Measurements from ENCODE around the gene FBXL13. TPM values are rescaled to one million over a fixed set of nuclear protein-coding genes. Genes with fewer than 3 reads are reported as not detected.

Gene FBXL13
- total and polyA plus RNA-seq, 2 of the 8 experiments (the other 6 are each of a cell fraction or from before 2014, with no cell fraction given) = 1.2 to 2.8 TPM

DNA sequence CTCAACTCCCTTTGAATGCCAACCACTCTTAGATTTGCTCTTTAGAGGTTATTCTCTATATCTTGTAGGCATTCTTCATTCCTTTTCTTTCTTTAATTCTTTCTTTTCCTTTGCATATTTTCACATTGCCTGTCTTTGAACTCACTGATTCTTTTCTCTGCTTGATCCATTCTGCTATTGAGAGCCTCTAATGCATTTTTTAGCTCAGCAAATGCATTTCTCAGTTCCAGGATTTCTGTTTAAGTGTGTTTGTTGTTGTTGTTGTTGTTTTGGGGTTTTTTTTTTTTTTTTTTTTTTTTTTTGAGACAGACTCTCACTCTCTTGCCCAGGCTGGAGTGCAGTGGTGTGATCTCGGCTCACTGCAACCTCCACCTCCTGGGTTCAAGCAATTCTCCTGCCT is 71.6 kb downstream of the FBXL13 start:
- H3K36me3 ChIP-seq (ENCODE audit: control insufficient read depth in 2 of 4, insufficient read depth in 4 of 4, low read length in 3 of 4) = no peaks in the 10 kb centered on the region
- no peaks in the 10 kb centered on the region for H3K23me2 ChIP-seq (ENCODE audit: low read depth, low read length)
- ChIA-PET POLR2A (ENCODE audit: partially characterized antibody) (no interaction called here), CTCF (ENCODE audit: partially characterized antibody) (no interaction called here)
- no peak overlapping the region for H3K9ac ChIP-seq (replicated peaks in 1 of 4; ENCODE audit: extremely low read depth in 1 of 4, low read depth in 3 of 4, low read length in 3 of 4)
- H4K91ac ChIP-seq (replicated peaks; ENCODE audit: insufficient read length, low read length) = no peak overlapping the region
- no peak overlapping the region for H2BK20ac ChIP-seq (ENCODE audit: low read length)
- no peak overlapping the region for H2BK120ac ChIP-seq (replicated peaks; ENCODE audit: low read depth, low read length)
- no peak overlapping the region for H3K18ac ChIP-seq (ENCODE audit: extremely low read depth, low read length)
- H3K79me1 ChIP-seq (ENCODE audit: low read depth, low read length) = no peaks in the 10 kb centered on the region
- no peak overlapping the region for H2BK15ac ChIP-seq (ENCODE audit: low read length)
- H3K14ac ChIP-seq (ENCODE audit: insufficient read length) = no peak overlapping the region
- H4K20me1 ChIP-seq (replicated peaks in 1 of 2; ENCODE audit: control insufficient read depth in 1 of 2, insufficient read depth in 2 of 2, low read length in 2 of 2) = no peaks in the 10 kb centered on the region
- H2BK5ac ChIP-seq (ENCODE audit: low read depth, low read length) = no peak overlapping the region
- no peaks in the 10 kb centered on the region for H3K4me1 ChIP-seq (replicated peaks in 1 of 4; ENCODE audit: control insufficient read depth in 3 of 4, insufficient read depth in 4 of 4, low read length in 3 of 4)
- DNase-seq (ENCODE audit: low read depth in 1 of 2, low spot score in 2 of 2) (no peak), FAIRE-seq (no peak)
- H3K79me2 ChIP-seq (ENCODE audit: control insufficient read depth in 1 of 2, insufficient read depth in 2 of 2, low read length in 2 of 2) = no peaks in the 10 kb centered on the region
- no peaks in the 10 kb centered on the region for H3K27me3 ChIP-seq (replicated peaks in 1 of 4; ENCODE audit: control insufficient read depth in 3 of 4, extremely low read depth in 1 of 4, insufficient read depth in 3 of 4, low read length in 3 of 4)
- WGBS, 2 experiments (ENCODE audit: extremely low coverage in 1 of 2, insufficient coverage in 1 of 2, insufficient read length in 1 of 2, insufficient replicate concordance in 2 of 2, low coverage in 1 of 2, low lambda C conversion rate in 2 of 2, missing lambda C conversion rate in 1 of 2) = no CpG with 5 or more reads among the region's 1 CpG
- H3K4ac ChIP-seq (replicated peaks; ENCODE audit: insufficient read length, low read depth, low read length) = no peak overlapping the region
- H3K56ac ChIP-seq (replicated peaks; ENCODE audit: insufficient read length, low read depth, low read length) = no peak overlapping the region
- H3K23ac ChIP-seq (ENCODE audit: insufficient read length) = no peak overlapping the region
- no peak overlapping the region for H3K4me2 ChIP-seq (ENCODE audit: insufficient read depth in 1 of 2, low read depth in 2 of 2, low read length in 2 of 2)
- H2AK5ac ChIP-seq (ENCODE audit: low read depth, low read length) = no peak overlapping the region
- 0 out of 4 replicates have a peak, but pooled peaks cover 0 to 3% of the 10 kb centered on the region in 2 experiments for H3K9me3 ChIP-seq (ENCODE audit: insufficient read depth in 2 of 2, low read depth in 1 of 2, low read length in 1 of 2)
- H4K5ac ChIP-seq (ENCODE audit: insufficient read length, low read depth, low read length) = no peak overlapping the region
- no peak overlapping the region for H3K4me3 ChIP-seq (ENCODE audit: extremely low read depth in 1 of 4, insufficient read depth in 2 of 4, low read depth in 3 of 4, low read length in 4 of 4)
- no peak overlapping the region for H2AFZ ChIP-seq (ENCODE audit: low read length)
- no peak overlapping the region for H3K27ac ChIP-seq (ENCODE audit: low read depth, low read length)
- no peak overlapping the region for H4K8ac ChIP-seq (ENCODE audit: extremely low read depth, insufficient read depth, low read length)
- no peak overlapping the region for H2BK12ac ChIP-seq (ENCODE audit: low read depth, low read length)
- TF ChIP-seq SIX5 (IDR thresholded peaks at IDR 0.05; ENCODE audit: low read depth, low read length) (no peak), BCL11A (IDR thresholded peaks at IDR 0.05; ENCODE audit: low read depth in 2 of 2, low read length in 2 of 2) (no peak), RAD21 (IDR thresholded peaks at IDR 0.05 in 1 of 2, conservative IDR thresholded peaks at IDR 0.05 in 1 of 2; ENCODE audit: low read depth in 2 of 2, low read length in 2 of 2) (no peak), SIRT6 (IDR thresholded peaks at IDR 0.05; ENCODE audit: low read length) (no peak), RBBP5 (IDR thresholded peaks at IDR 0.05; ENCODE audit: borderline replicate concordance, low read depth, low read length) (no peak), SP4 (IDR thresholded peaks at IDR 0.05; ENCODE audit: low read length) (no peak)

Measured in H1 (cell line).